ENCODE measurements around the gene GRB10.

- TF ChIP-seq CTCF (IDR thresholded peaks at IDR 0.05; ENCODE audit: borderline replicate concordance, extremely low read depth, low read length, poor library complexity, severe bottlenecking) = no peak
- TF ChIP-seq EZH2 (IDR thresholded peaks at IDR 0.05; ENCODE audit: borderline replicate concordance, low read depth, low read length, severe bottlenecking) = no peak
Observed at GRCh38 chr7:50738932-50739331, 43.8 kb downstream of the GRB10 start.
